IPS DF 4.7 (cell line): ENCODE results near the gene SPACA6.
"Not testable (repeated sequence)": the region's sequence is repeated elsewhere in the genome, so short reads cannot be mapped to it uniquely, and the experiment has no call there.

ENCODE experiments used
- DNase-seq: peaks from one replicate; pipeline ENCODE4 v3.0.0-alpha.2; 2013; ENCODE audit warnings: low spot score; ENCODE audit errors: extremely low read depth

SPACA6 gene, protein sequence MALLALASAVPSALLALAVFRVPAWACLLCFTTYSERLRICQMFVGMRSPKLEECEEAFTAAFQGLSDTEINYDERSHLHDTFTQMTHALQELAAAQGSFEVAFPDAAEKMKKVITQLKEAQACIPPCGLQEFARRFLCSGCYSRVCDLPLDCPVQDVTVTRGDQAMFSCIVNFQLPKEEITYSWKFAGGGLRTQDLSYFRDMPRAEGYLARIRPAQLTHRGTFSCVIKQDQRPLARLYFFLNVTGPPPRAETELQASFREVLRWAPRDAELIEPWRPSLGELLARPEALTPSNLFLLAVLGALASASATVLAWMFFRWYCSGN

DNA sequence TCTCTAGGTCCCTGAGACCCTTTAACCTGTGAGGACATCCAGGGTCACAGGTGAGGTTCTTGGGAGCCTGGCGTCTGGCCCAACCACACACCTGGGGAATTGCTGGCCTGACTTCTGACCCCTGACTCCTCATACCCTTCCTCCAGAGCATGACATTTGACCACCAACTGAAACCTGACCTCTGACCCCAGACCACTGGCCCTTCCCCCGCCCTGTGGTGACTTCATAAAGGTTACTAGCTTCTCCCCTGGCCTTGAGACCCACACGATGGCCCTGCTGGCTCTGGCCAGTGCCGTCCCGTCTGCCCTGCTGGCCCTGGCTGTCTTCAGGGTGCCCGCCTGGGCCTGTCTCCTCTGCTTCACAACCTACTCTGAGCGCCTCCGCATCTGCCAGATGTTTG is at the start of gene SPACA6:
Gene SPACA6 (plus strand): TSS at position 71 of the 400 bp plus-strand sequence. CDS start 197 bp downstream, at position 268.
- no peak for DNase-seq

DNA sequence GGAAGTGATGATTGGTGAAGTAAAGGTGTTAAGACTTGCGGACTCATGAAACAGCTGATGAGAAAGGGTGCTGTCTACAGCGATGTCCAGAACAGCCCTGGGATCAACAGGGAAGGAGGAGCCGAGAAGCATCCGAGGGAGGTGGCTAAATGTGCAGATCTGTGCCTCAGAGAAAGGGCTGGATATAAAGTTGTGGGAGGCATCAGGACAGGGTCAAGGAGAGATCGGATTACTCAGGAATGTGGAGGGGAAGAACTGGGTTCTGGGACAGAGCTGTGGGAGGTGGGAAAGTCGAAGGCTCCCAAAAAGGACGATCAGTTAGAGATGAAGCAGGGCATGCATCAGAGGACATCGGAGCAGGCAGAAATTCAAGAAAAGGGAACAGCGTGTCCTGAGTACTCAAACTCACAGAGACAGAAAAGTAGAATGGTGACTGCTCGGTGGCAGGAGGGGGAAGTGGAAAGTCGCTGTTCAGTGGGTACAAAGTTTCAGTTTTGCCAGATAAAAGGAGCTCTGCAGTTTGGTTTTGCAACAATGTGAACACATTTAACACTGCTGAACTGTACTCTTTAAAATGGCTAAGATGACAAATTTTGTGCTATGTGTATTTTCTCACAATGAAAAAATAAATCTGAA is 48.4 kb upstream of the SPACA6 start:
- no peak for DNase-seq

DNA sequence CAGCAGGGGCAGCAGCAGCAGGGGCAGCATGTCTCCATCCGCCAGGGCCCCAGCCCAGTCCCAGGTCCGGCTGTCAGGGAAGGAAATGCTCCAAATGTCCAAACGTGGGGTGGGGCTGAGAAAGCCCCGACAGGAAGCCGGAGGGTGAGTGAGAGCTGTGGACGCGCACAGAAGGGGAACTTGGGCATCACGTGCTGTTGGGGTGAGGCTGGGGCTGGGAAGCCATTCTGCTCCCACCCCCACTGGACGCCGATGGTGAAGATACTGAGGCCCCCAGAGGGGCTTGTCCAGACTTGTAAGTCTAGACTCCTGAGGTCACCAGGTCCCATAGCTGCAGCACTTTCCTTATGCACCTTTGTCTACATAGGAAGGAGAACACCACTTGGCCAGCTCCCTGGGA is 46.4 kb upstream of the SPACA6 start, which contains the start of gene SIGLEC14:
Gene SIGLEC14 (minus strand): TSS at position 96 of the 400 bp plus-strand sequence. CDS start 66 bp downstream, at position 30.
- DNase-seq: not testable (repeated sequence)

DNA sequence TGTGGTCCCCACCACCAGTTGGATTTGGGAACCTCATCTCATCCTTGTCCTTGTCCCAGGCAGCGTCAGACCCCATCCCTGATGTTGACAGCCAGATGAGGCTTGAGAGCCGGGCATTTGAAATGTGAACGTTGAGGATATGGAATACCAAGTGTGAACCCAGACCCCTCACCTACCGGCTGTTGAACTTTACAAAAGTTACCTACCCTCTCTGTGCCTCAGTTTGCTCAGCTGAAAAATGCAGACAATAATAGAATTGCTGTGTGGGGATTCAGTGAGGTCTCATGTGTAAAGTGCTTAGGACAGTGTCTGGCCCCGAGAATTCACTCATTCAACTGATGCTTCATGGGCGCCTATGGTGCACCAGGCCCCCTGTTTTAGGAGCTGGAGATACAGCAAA is 45.8 kb upstream of the SPACA6 start:
- no peak for DNase-seq

GRCh38 chr19:51651216-51651846 is 41.8 kb upstream of the SPACA6 start:
- no peak for DNase-seq

- DNase-seq: no peak
Measured at GRCh38 chr19:51652266-51652665, 40.9 kb upstream of the SPACA6 start.

DNA sequence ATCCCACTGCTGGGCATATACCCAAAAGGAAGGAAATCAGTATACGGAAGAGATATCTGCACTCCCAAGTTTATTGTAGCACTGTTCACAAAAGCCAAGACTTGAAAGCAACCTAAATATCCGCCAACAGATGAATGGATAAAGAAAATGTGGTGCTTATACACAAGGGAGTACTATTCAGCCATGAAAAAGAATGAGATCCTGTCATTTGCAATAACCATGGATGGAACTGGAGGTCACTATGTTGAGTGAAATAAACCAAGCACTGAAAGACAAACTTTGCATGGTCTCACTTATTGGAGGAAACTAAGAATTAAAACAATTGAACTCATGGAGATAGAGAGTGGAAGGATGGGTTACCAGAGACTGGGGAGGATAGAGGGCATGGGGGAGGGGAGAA is 40.0 kb upstream of the SPACA6 start:
- DNase-seq: no peak

DNA sequence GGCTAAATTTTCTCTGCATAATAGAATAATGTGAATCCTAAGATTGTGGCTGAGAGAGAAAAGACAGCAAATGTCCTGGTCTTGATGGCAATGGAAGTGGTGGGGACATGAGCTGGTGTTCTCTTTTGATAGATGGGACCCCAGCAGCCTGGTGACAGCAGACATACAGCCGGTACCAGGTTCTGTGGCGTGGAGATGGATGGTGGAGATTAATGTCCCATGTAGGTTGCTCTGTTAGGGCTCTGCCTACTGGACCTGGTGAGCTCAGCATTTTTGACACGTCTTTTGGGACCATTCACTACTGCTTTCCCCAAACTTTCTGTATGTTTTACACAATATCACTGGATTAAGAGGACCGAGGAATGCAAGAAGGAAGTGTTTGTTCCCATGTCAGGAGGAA is 38.3 kb upstream of the SPACA6 start:
- no peak for DNase-seq

DNA sequence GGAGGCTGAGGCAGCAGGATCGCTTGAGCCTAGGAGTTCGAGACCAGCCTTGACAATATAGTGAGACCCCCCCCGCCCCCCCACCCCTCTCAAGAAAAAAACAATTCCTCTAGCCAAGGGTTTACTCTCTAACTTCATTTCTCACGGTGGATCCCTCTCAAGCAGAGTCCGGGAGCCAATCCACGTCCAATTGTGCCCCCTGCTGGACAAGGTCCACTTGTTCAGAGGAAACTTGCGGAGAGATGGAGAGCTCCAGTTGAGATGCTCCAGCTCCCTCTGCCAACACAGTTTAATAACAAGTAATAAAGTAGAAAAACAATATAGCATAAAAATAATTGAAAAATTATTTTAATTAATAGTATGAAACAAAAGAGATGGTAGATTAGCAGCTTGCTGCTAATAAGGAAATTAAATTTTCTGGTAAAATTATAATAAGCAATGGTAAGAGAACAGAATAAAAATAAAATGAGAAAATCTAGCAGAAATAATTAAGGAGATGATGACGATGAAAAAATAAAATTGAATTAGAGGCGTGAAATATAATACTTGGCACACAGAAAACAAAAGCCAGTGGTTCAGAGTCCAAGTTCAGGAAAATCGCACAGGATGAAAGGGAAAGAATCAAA is 32.0 kb upstream of the SPACA6 start:
- no peak for DNase-seq

GRCh38 chr19:51663650-51664049 is 29.5 kb upstream of the SPACA6 start:
- DNase-seq: no peak

DNA sequence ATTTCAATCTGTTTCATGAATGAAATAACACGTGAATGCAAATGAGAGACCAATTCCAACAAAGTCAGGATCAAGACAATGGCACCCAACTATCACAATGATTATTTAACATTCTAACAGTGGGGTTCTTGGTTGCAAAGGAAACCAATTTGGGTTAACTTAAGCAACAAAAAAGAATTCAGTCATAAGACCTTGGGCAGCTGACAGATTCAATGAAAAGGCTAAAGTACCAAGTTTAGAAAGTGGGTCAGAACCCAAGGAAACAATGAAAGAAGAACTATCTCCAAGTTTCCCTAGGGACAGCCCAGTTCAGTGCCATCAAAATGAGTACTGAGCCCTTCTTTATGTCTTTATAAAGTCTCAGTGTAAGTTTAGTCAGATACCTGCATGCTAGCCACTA is 29.0 kb upstream of the SPACA6 start:
- DNase-seq: no peak

- no peak for DNase-seq
Measured at GRCh38 chr19:51664997-51665396, 28.1 kb upstream of the SPACA6 start.

DNA sequence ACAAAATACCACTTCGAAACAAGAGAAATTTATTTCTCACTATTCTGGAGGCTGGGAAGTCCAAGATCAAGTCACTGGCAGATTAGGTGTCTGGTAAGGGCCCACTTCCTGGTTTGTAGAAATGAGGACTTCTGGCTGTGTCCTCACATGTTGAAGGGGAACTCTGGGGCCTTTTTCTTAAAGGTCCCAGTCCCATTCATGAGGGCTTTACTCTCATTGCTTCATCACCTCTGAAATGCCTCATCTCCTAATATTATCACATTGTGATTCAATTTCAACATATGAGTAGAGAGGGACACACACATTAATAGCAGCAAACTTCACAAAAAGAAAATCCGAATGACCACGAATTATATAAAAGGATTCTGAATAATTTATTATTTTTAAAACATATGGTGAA is 24.9 kb upstream of the SPACA6 start:
- no peak for DNase-seq

DNA sequence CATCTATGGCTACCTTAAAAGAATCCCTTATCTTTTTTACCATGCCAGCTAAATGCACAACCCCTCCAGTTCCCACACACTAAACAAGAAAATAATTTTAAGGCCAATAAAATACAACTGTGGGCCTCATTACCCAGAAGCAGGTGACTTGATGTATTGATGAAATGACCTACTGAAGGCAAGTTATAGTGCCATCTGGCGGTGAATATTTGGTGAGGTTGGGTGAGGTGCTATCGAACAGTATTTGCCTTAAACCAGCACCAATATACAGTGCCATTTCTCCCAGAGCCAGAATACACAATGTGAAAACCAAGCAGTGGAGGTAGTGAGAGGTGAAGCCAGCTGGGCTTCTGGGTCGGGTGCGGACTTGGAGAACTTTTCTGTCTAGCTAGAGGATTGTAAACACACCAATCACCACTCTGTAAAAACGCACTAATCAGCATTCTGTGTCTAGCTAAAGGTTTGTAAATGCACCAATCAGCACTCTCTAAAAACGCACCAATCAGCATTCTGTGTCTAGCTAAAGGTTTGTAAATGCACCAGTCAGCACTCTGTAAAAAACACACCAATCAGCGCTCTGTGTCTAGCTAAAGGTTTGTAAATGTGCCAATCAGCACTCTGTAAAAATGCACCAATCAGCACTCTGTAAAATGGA is 17.1 kb upstream of the SPACA6 start:
- not testable (repeated sequence) for DNase-seq

GRCh38 chr19:51676566-51677083 is 16.5 kb upstream of the SPACA6 start:
- DNase-seq: no peak

DNA sequence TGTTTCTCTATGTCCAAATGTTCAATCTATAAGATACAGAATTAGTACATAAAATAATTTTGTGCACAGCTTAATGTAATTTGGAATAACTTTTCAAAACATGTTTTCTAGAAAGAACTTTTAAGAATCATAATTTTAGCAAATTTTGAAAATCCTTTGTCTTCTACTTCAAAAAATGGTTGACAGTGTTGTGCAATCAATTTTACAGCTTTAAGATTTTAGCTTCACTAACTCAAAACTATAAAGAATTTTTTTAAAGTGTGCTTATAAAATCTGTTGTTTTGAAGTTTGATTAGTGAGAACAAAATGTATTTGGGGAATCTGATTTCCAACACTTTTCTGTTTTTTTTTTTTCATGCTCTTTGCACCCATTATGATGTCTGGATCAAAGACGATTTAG is 12.7 kb upstream of the SPACA6 start:
- DNase-seq: no peak

DNA sequence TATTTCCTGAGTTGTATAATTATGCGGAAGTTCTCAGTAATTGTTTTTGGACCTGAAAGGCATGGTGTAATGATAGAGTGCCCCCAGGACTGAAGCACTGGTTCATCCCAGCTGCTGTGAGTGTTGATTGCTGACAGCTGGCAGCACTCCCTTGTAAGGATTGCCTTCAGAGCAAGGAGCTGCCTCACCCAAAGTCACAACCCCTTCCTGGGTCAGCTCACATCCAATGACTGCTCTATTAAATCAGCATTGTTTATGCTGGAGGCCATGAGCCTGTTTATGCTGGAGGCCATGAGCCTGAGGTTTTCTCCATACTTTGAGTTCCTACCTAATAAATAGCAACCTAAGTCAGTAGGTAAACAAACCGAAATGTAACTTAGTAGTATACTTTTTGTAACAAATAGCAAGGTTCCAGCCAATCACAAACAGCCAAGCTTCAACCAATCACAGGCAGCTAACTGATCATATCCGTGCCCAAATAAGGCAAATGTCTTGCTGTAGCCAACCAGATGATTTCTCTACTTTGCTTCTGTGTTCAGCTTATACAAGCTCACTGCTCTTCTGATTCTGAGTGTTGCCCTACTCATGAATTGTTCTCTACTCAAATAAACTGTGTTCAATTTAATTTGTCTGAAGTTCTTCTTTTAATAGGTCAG is 11.7 kb upstream of the SPACA6 start:
- no peak for DNase-seq

DNA sequence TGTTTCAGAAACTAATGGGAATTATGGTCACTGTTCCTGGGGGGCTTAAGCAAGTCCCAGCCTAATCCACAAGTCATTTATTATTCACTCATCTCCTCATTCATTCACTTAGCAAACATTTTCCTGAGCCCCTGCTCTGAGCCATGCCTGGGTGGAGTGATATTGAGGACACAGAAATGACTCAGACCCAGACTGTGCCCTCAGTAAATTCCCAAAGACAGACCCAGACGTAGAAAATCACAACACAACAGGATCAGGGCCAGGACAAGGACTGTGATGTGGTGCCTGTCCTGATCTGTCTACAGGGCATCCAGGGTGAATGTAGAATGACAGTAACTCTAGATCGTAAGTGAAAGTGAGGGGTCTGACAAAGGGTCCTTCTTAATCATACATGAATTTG is 7.0 kb upstream of the SPACA6 start:
- DNase-seq: no peak

GRCh38 chr19:51687791-51688670 is 5.1 kb upstream of the SPACA6 start:
- no peak for DNase-seq
